ENCODE results near the gene SLC1A7. TPM values are rescaled to one million over a fixed set of nuclear protein-coding genes. Genes with fewer than 3 reads are reported as not detected.
"Not testable (repeated sequence)": the region's sequence is repeated elsewhere in the genome, so short reads cannot be mapped to it uniquely, and the experiment has no call there.

SLC1A7 gene
- 0.41 TPM for polyA plus RNA-seq (ENCODE audit: insufficient read length)

DNA sequence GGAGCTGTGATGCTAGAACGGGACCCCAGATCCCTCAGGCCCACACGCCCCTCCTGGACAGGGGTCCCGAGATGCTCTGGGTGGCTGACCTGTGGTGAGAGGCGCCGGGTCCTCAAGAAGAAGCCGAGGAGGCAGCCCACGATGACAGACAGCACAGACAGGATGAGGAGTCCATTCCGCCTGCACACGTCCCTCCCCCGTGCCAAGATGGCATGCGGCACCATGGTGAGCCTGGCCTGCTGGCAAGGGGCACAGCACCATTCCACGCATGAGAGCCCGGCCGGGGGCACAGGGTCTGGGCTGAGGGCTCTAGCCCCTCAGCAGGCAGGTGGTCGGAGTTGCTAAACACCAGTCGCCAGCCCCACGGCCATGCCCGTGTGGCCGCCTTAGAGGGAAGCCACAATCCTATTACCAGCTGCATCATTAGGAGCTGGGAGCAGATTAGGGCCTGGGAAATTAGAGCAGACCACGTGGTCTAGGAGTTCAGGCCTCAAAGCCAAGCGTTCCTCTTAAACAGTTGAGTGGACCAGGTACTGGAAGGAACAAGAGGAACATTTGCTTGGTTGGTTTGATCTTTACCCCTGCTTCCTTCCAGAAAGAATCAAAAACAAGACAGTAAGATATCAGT, at the start of gene SLC1A7:
SLC1A7 (minus strand) TSS at position 413 of the 628 bp plus-strand sequence; CDS start at position 224, 189 bp downstream.
- no peak for DNase-seq

DNA sequence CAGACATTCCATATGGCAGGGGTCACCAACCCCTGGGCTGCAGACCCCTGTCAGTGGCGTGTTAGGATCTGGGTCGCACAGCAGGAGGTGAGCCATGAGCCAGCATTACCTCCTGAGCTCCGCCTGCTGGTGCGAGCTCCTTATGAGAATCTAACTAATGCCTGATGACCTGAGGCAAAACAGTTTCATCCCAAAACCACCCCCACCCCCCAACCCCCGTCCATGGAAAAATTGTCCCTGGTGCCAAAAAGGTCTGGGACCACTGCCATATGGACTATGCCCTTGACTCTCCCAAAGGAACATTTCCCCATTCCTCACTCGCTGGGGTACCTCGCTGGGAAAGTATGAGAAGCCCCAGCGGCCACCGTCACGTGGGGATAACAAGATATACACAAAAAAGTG, 47.8 kb upstream of the SLC1A7 start:
- no peak for DNase-seq

GRCh38 chr1:53189061-53189460, 46.6 kb upstream of the SLC1A7 start:
- no peak for DNase-seq

- DNase-seq = no peak
Measured at GRCh38 chr1:53188099-53188498, 45.7 kb upstream of the SLC1A7 start.

GRCh38 chr1:53187401-53187800, 45.0 kb upstream of the SLC1A7 start:
- no peak for DNase-seq

DNA sequence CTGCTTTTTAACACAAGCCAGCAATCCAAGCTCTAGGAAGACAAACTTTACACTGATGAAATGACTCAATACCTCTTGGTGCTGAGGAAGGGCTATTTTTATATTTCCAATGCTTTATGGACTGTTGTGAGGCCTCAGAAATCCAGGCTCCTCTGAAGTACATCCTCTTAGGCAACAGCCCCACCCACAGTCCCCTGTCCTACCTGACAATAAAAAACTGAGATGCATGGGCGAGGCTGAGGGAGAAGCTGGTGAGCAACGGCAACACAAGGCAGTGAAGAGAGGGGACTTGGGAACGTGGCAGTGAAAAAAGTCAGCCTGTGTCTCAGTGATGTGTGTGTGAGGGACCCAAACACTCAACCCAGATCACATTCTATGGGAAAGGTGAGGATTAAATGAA, 44.1 kb upstream of the SLC1A7 start:
- DNase-seq = no peak

DNA sequence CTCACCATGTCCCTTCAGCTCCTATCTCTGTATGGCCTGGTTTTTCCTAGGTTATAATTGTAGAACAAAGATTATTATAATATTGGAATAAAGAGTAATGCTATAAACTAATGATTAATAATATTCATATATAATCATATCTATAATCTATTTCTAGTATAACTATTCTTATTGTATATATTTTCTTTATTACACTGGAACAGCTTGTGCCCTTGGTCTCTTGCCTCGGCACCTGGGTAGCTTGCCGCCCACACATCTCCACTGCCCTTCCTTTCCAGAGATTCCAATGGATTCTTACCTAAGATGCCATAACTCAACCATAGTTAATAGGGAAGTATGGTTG, 43.5 kb upstream of the SLC1A7 start:
- not testable (repeated sequence) for DNase-seq

DNA sequence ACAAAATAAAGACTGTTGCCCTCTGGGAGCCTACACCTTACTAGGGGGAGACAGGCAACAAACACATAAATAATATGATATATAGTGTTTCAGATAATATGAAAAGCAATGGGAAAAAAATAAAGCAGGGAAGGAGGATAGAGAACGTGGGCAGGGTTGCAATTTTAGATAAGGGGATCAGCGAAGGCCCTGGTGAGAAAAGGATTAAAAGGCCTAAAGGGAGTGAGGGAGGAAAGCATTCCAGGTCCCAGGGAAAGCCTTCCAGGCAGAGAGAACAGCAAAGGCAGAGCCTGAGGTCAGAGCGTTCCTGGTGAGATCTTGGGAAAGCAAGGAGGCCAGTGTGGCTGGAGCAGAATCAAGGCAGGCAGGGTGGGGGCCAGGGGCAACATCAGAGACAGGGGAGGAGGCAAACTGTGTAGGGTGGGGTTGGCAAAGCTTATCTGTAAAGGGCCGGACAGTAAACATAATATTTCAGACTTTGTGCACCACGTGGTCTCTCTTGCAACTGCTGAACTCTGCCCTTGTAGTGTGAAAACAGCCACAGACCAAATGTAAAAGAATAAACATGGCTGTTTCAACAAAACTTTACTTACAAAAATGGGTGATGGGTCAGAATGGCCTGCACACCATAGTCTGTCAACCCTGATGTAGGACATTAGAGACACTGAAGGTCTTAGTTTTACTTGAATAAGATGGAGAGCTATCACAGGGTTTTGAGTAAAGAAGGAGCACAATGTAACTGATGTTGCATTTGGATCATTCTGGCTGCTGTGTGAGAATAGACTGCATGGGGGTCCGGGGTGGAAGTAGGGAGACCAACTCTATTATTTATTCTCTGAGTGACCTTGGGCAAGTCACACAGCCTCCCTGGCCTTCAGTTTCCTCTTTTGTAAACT, 40.9 kb upstream of the SLC1A7 start:
- DNase-seq = no peak

DNA sequence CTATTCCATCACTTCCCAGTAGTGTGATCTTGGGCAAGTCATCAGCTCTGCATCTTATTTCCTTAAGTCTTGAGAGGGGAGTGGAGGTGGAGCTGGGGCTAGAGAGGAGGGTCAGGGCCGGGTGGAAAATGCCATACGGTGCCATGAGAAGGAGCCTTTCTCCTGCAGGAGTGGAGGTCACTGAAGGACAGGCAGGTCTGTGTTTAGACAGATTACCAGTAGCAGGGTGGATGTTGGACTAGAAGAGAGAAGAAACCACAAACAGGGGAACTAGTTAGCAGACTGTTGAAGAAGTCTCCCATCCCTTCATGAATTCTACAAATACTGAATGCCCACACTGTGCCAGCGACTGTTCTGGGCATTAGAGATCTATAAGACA, 40.3 kb upstream of the SLC1A7 start:
- DNase-seq = no peak

DNA sequence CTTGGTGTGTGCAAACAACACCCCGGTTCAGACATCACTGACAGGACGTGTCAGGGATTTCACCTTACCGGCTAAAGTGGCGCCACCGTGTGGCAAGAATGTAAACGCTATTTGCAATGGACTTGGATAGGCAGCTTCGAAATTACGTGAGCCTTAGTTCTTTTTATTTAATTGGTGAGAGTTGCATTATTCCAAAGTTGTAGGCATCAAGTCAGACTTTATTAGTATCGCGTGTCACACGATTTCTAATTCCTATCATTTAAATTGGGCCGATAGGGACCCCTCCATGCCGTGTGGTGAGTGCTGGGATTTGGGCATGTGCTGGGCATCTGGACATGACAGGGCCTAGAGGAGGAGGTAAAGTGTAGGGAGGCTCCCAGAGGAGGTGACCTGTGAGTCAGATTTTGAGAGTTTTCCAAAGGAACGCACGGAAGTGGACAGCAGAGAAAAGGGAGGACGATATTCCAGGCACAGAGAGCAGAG, 39.7 kb upstream of the SLC1A7 start:
- DNase-seq = peak; percentile 74

DNA sequence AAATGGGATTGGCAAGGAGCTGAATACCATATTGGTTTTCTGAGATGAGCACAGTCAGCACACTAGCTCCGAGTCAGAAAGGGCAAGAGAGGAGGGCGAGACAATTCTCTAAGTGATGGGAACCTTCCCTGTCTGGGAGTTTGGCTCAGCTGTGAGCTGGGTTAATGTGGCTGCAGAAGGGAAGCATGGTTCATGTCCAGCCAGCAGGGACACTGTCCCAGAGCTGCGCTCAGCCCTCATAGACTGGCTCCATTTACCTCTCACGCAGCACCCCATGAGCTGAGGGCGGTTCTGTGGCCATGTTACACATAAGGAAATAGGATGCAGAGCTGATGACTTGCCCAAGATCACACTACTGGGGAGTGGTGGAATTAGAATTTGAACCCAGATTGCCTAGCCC, 38.5 kb upstream of the SLC1A7 start:
- DNase-seq = no peak

GRCh38 chr1:53180226-53180625, 37.8 kb upstream of the SLC1A7 start:
- DNase-seq = no peak

- no peak for DNase-seq
Measured at GRCh38 chr1:53176452-53177208, 34.2 kb upstream of the SLC1A7 start.

DNA sequence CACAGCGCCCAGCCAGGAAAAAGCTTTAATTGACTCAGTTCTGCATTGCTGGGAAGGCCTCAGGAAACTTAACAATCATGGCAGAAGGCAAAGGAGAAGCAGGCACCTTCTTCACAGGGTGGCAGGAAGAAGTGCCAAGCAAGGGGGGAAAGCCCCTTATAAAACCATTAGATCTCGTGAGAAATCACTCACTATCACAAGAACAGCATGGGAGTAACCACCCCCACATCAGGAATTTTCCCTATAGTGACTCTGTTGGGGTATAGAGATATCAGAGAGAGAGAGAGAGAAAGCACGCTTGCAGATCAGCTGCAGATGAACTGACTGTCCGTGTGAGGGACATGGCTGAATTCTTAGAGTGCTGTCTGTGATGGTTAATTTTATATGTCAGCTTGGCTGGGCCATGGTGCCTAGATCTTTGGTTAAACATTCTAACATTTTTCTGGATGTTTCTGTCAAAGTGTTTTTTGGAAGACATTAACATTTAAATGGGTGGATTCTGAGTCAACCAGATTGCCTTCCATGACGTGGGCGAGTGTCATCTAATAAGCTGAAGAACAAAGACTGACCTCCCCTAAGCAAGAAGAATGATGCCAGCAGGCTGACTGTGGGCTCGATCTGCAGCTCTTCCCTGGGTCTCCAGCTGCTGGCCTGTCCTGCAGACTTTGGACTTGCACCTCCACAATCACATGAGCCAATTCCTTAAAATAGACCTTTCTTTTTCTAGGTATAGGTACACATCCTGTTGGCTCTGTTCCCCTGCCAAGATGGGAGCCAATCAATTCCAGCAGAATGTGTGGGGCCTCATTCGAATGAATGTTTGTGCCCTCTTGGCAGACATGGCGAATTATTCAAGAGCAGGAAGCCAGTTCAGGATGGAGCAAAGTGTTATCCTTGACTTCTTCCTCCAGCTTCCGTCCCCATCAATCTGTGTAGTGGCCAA, 32.8 kb upstream of the SLC1A7 start:
- no peak for DNase-seq

DNA sequence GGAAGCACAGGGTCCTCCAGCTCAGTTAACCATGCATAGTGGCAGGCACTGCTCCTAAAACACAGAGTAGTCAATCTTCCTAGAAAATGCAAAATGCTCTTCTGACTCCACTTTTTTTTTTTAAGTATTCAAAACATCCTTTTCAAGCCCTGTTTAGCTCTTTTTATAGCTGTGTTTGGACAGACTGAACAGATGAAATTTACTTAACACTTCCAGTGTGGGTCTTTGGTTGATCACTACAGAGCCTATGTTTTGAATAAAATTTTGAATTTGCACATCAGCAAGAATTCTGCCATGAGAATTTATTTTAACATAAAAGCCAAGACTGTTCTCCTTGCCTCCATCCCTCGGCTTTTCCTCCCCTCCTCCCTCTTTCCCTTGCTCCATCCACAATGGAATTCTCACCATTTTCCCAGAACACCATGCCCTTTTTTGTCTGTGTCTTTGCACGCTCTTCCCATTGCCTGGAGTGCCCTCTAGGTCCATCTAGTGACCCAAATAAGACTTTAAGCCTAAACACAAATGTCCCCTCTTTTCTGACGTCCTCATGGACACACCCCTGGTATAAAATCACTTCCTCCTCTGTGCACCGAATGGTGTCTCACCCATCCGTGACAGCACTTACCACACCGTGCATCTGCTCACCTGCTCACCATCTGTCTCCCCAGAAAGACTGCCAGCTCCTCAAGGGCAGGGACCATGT, 30.1 kb upstream of the SLC1A7 start:
- DNase-seq = no peak

DNA sequence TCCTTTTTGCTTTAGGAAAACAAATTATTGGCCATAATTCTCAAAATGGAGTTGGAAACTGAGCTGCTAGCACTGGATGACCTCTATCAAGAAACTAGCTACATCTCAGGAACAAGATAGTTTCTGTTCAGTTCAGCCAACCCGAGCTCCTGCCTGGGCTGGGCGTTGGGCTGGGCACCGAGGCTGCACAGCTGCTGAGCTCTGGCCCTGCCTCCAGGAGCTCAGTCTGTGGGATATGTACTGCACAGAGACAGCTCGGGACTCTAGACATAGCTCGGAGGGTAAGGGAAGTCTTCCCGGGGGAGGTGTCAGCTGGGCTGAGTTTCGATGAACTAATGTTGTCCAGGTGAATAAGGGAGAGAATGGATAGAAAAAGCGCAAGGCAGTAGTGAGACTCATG, 24.5 kb upstream of the SLC1A7 start:
- DNase-seq = no peak

DNA sequence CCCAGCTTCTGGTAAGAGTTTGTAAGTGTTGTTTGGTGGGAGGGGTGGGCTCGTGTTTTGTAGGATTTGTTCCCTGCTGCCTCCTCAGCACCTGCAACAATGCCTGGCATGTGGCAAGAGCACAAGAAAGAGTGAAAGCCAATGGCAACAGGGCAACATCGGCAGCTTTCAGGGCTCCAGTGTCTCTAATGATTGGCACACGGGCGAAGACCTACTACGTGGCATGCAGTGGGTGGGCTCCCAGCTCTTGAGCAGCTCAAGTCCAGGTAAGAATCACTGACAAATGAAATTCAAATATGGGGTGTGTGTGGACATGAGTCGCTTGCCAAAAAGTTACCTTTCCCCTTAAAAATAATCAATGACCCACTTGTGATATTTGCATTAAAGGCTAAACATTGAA, 23.9 kb upstream of the SLC1A7 start:
- no peak for DNase-seq

DNA sequence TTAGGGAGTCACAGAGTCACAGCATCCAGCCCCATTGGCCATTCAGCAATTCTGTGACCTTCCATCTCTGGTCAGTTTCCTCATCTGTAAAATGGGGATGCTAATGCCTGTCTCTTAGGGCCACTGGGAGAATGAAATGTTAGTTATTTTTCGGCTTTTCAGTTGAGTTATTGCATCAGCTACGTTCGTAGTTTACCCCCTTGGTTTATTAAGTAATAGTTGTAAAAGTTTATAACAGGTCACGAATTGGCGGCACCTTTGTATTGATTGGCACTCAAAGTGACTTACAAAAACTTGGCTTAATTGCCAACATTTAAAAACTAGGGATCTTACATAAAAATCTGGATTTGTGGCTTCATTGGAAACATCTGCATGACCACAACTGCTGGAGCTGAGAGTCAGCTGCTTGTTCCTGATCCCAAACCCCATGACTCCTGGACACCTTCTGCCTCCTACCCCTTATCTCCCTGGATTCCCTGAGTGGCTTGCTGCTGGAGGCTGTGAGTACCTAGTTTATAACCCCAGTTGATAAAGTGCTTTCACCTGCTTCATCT, 23.0 kb upstream of the SLC1A7 start:
- DNase-seq = no peak

DNA sequence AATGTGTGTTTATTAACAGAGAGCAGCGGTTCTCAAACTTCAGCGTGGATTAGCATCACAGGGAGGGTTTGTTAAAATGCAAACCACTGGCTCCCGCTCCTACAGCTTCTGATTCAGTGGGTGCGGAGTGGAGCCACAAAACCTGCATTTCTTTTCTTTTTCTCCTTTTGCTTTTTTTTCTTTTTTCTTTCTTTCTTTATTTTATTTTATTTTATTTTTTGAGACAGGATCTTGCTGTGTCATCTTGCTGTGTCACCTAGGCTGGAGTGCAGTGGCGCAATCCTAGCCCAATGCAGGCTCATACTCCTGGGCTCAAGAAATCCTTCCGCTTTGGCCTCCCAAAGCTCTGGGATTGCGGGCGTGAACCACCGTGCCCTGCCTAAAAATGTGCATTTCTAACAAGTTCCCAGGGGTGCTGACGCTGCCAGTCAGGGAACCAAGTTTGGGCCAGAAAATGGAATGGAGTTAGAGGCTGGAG, 20.9 kb upstream of the SLC1A7 start:
- DNase-seq = no peak

DNA sequence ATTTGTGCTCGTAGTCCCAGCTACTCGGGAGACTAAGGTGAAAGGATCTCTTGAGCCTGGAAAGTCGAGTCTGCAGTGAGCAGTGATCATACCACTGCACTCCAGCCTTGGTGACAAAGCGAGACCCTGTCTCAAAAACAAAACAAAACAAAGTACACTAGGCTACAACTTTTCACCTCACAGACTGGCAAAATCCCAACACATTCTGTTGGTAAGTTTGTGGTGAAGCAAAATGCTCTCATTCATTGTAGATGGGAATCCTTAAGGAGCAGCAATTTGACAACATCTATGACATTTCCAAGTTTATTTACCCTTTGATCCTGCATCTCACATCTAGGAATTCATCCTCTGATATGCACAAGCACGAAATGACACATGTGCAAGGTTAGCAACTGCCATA, 20.2 kb upstream of the SLC1A7 start:
- no peak for DNase-seq

- no peak for DNase-seq
Measured at GRCh38 chr1:53160924-53161378, 18.5 kb upstream of the SLC1A7 start.
